Dendritic cell treated with granulocyte-macrophage colony-stimulating factor and Interleukin-4, amounts not matched to agents 40 ng/mL and 50 ng/mL, for 4 days (primary cell): ENCODE results near the gene EPHA7.

ENCODE experiments used
- H3K27ac Mint-ChIP-seq: one replicate; pipeline ENCODE4 v1.8.0; 2022; ENCODE audit warnings: mild to moderate bottlenecking, mixed read lengths
- H3K27me3 Mint-ChIP-seq: one replicate; pipeline ENCODE4 v1.8.0; 2022; ENCODE audit warnings: mild to moderate bottlenecking, mixed read lengths
- H3K36me3 Mint-ChIP-seq: one replicate; pipeline ENCODE4 v1.8.0; 2022; ENCODE audit warnings: low read depth, mixed read lengths
- H3K4me1 Mint-ChIP-seq: one replicate; pipeline ENCODE4 v1.8.0; 2022; ENCODE audit warnings: low read depth, mixed read lengths
- H3K4me3 Mint-ChIP-seq: one replicate; pipeline ENCODE4 v1.8.0; 2022; ENCODE audit warnings: mild to moderate bottlenecking, moderate library complexity, mixed read lengths
- H3K9me3 Mint-ChIP-seq: one replicate; pipeline ENCODE4 v1.8.0; 2022; ENCODE audit warnings: mixed read lengths
- intact Hi-C: fragments of 100-400 bp; cut with micrococcal nuclease; formaldehyde crosslinking; loops from one replicate; pipeline ENCODE4 v1.15.0; 2022

The EPHA7 gene

GRCh38 chr6:93369586-93370134, 49.7 kb downstream of the EPHA7 start:
- H3K4me3 Mint-ChIP-seq = no peak overlapping the region
- H3K27me3 Mint-ChIP-seq = no peaks in the 10 kb centered on the region
- intact Hi-C loops = no loop called here
- no peaks in the 10 kb centered on the region for H3K9me3 Mint-ChIP-seq
- H3K36me3 Mint-ChIP-seq = no peaks in the 10 kb centered on the region
- no peak overlapping the region for H3K27ac Mint-ChIP-seq
- H3K4me1 Mint-ChIP-seq = no peaks in the 10 kb centered on the region

DNA sequence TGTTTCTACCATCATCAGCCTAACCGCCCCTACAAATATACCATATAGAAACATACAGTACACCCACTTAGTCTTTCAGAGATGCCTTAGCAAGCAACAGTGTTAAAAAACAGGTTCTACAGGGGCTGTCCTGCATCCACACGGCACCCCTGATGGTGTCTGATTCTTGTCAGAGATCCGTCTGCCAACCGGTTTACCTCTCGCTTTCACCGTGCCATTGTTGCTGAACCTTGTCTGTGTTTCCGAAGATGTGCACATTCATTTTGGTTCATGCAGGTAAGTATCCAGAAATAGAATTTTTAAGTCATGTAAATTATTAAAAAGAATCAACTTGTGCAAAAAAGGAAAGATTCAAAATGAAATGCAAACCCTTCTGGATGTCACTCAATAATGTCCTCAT, 52.9 kb downstream of the EPHA7 start:
- H3K27ac Mint-ChIP-seq = no peak overlapping the region
- H3K4me1 Mint-ChIP-seq = no peaks in the 10 kb centered on the region
- intact Hi-C loops = no loop called here
- no peaks in the 10 kb centered on the region for H3K9me3 Mint-ChIP-seq
- H3K27me3 Mint-ChIP-seq = no peaks in the 10 kb centered on the region
- H3K36me3 Mint-ChIP-seq = no peaks in the 10 kb centered on the region
- no peak overlapping the region for H3K4me3 Mint-ChIP-seq

DNA sequence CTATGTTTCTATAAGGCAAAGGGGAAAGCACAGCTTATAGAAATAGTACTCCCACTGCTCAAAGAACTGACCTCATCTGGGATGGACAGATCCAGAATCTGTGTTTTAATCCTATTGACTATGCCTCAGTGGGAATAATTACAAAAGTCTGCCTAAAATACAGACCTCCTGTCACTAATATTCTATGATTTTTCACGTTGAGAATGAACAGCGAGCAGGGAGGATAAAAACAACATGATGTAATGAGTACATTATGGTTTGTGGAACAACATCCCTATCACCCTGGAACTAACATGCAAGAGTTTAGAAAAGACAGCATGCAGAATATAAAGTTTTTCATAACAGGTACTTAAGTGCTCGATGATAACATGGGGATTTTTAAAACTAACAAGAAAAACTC, 53.9 kb downstream of the EPHA7 start:
- intact Hi-C loops = no loop called here
- no peaks in the 10 kb centered on the region for H3K9me3 Mint-ChIP-seq
- no peak overlapping the region for H3K4me3 Mint-ChIP-seq
- no peaks in the 10 kb centered on the region for H3K27me3 Mint-ChIP-seq
- no peak overlapping the region for H3K27ac Mint-ChIP-seq
- no peaks in the 10 kb centered on the region for H3K36me3 Mint-ChIP-seq
- H3K4me1 Mint-ChIP-seq = no peaks in the 10 kb centered on the region

DNA sequence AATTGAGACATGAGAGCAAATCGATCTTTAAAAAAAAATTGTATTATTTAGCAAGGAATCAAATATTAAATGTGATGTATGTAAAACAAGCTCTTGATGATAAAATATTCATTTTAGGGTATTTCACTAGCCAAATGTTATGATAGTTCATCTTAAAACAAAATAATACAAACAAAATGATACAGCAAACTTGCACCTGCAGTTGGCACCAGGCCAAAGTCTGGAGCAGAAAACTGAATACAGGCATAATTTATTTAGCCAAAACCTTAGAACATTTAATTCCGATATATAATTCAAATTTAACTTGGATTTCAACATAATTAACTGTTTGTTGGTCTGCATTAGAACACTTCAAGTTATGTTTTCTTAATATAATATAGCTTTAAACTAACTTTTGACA, 60.9 kb downstream of the EPHA7 start:
- intact Hi-C loops = no loop called here

GRCh38 chr6:93352604-93353003, 66.8 kb downstream of the EPHA7 start:
- H3K27me3 Mint-ChIP-seq = no peaks in the 10 kb centered on the region
- H3K9me3 Mint-ChIP-seq = no peaks in the 10 kb centered on the region
- H3K36me3 Mint-ChIP-seq = no peaks in the 10 kb centered on the region
- intact Hi-C loops = no loop called here
- H3K4me3 Mint-ChIP-seq = no peak overlapping the region
- H3K4me1 Mint-ChIP-seq = no peaks in the 10 kb centered on the region
- H3K27ac Mint-ChIP-seq = no peak overlapping the region

More for the DNA sequence above, 60.9 kb downstream of the EPHA7 start:
- H3K36me3 Mint-ChIP-seq = no peaks in the 10 kb centered on the region
- H3K9me3 Mint-ChIP-seq = no peaks in the 10 kb centered on the region
- H3K4me3 Mint-ChIP-seq = no peak overlapping the region
- H3K4me1 Mint-ChIP-seq = no peaks in the 10 kb centered on the region
- no peak overlapping the region for H3K27ac Mint-ChIP-seq
- H3K27me3 Mint-ChIP-seq = no peaks in the 10 kb centered on the region

DNA sequence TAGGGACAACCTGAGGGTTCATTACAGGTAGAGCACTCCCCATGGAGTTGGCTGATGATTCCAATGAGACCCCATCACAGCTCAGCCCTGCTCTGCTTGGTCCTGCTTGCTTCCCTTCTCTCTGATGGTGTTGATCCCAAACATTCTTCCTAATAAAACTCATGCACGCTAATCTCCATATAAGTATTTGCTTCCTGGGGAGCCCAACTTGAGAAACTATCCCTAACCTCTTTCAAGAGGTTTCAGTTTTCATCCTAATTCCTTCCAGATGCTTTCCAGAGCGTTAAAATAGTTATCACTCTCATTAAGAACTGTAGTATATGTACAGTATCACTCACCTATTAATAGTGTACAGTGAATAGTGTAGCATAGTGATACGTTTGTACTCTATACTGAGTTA, 68.1 kb downstream of the EPHA7 start:
- H3K4me3 Mint-ChIP-seq = no peak overlapping the region
- intact Hi-C loops = no loop called here
- no peak overlapping the region for H3K27ac Mint-ChIP-seq
- no peaks in the 10 kb centered on the region for H3K4me1 Mint-ChIP-seq
- H3K27me3 Mint-ChIP-seq = no peaks in the 10 kb centered on the region
- H3K36me3 Mint-ChIP-seq = no peaks in the 10 kb centered on the region
- H3K9me3 Mint-ChIP-seq = no peaks in the 10 kb centered on the region

- intact Hi-C loops = no loop called here
- Mint-ChIP-seq H3K9me3 (no peaks in the 10 kb centered on the region), H3K27ac (no peak overlapping the region), H3K27me3 (no peaks in the 10 kb centered on the region), H3K4me1 (no peaks in the 10 kb centered on the region), H3K4me3 (no peak overlapping the region), H3K36me3 (no peaks in the 10 kb centered on the region)
Observed at GRCh38 chr6:93350774-93351173, 68.6 kb downstream of the EPHA7 start.

DNA sequence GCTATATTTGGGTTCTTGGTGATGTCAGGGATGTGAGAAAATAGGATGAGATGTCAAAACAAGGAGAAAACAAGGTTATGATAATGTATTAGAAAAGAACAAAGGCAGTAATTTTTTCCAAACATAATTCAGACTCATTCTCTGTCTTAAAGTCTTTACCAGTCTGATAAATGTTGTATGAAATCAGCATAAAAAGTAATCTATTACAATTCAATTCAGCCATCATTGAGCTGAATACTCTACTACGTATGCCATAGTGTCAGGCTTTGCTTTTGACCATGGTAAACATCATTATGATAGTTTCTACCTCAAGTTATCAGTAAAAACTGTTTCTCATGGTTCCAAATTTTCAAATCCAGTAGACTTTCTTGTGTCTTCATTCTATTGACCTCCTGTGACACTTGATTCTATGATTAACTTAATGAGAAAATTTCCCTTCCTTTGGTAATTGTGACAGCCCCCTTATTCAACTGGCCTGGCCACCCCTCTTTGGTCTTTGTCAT, 75.0 kb downstream of the EPHA7 start:
- Mint-ChIP-seq H3K27me3 (no peaks in the 10 kb centered on the region), H3K4me1 (no peaks in the 10 kb centered on the region), H3K27ac (no peak overlapping the region), H3K9me3 (no peaks in the 10 kb centered on the region), H3K36me3 (no peaks in the 10 kb centered on the region), H3K4me3 (no peak overlapping the region)
- intact Hi-C loops = no loop called here

- intact Hi-C loops = no loop called here
- H3K36me3 Mint-ChIP-seq = no peaks in the 10 kb centered on the region
- H3K4me1 Mint-ChIP-seq = no peaks in the 10 kb centered on the region
Observed at GRCh38 chr6:93343476-93343875, 75.9 kb downstream of the EPHA7 start.

DNA sequence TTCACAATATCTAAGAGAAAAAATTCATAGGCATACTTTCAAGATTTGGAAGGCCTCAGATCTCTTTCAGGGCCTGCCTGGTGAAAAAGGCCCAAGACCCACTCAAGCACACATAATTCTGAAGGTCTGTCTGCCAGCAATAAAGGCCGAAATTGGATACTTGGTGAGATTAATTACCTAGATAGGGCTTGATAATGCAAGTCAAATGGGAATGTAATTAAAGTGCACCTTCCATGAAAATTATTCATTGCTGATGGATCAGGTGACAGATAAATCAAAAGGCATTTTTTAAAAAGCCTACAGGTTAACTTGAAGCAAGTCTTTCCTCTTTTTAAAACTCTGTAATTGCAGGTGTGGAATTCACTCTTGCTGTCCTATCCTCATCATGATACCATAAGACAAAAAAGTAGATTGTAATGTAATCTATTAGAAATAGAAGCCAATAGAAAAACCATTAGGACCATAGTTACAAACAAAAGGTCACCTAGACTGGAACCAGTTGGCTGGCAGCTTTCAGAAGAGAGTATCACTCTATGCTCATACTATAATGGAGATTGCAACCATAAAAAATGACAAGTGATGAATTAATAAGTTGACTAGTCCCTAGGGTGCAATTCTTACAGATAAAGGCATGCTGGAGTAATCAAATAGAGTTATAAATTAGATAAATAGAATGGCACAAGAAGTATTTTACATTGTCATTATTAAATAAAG, 77.3 kb downstream of the EPHA7 start:
- intact Hi-C loops = no loop called here
- no peaks in the 10 kb centered on the region for H3K27me3 Mint-ChIP-seq
- H3K4me3 Mint-ChIP-seq = no peak overlapping the region
- H3K9me3 Mint-ChIP-seq = no peaks in the 10 kb centered on the region
- no peaks in the 10 kb centered on the region for H3K4me1 Mint-ChIP-seq
- no peaks in the 10 kb centered on the region for H3K36me3 Mint-ChIP-seq
- H3K27ac Mint-ChIP-seq = no peak overlapping the region

More at GRCh38 chr6:93343476-93343875, 75.9 kb downstream of the EPHA7 start:
- Mint-ChIP-seq H3K4me3 (no peak overlapping the region), H3K27me3 (no peaks in the 10 kb centered on the region), H3K27ac (no peak overlapping the region), H3K9me3 (no peaks in the 10 kb centered on the region)

DNA sequence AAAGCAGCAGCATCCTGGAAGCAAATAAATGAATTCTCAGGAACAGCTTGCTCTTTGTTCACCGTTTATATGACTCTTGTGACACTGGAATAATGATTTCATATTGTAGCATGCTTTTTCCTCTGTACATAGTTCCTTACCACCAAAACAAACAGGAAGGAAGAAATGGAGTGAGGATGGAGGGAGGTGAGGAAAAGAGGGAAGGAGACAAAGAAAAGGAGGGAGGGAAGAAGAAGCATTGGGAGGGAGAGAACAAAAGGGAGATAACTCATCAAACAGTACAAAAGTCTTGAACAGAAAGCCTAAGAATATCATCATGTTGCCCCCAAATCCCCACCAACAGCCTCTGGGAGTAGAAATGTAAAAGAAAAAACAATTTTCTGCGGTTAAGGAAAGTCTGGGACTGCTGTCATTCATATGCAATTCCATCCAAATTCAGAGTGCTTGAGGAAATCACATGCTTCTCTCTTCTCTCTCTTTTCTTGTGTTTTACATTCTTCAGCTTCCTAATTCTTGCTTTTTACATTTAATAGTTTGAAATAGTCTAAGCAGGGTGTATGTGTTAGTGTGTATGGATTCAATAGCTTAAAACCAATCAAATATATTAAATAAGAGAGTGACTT, 81.5 kb downstream of the EPHA7 start:
- H3K27me3 Mint-ChIP-seq = no peaks in the 10 kb centered on the region
- H3K4me1 Mint-ChIP-seq = no peaks in the 10 kb centered on the region
- H3K4me3 Mint-ChIP-seq = no peak overlapping the region
- no peaks in the 10 kb centered on the region for H3K36me3 Mint-ChIP-seq
- no peak overlapping the region for H3K27ac Mint-ChIP-seq
- H3K9me3 Mint-ChIP-seq = no peaks in the 10 kb centered on the region
- intact Hi-C loops = no loop called here

DNA sequence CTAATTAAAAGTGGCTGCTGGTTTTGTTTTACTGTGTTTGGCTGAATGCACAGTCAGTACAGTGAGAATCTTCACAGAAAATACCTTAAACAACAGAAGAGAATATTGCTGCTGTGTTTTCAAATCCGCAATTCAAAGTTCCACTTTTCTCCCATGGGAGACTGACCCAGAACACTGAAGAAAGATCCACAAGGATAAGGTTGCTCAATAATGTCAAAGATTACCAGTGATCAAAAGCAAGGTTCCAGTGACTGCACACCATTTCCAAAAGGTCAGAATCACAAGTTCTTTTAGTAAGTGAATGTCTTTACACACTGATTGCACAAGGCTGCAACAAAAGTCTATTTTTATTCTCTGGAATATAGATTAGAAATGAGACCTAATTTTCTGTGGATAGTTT, 82.3 kb downstream of the EPHA7 start:
- no peaks in the 10 kb centered on the region for H3K4me1 Mint-ChIP-seq
- no peak overlapping the region for H3K27ac Mint-ChIP-seq
- H3K36me3 Mint-ChIP-seq = no peaks in the 10 kb centered on the region
- no peak overlapping the region for H3K4me3 Mint-ChIP-seq
- H3K27me3 Mint-ChIP-seq = no peaks in the 10 kb centered on the region
- intact Hi-C loops = no loop called here
- H3K9me3 Mint-ChIP-seq = no peaks in the 10 kb centered on the region

GRCh38 chr6:93329301-93330000, 89.9 kb downstream of the EPHA7 start:
- Mint-ChIP-seq H3K4me3 (no peak overlapping the region), H3K27me3 (no peaks in the 10 kb centered on the region), H3K27ac (no peak overlapping the region), H3K4me1 (no peaks in the 10 kb centered on the region), H3K36me3 (no peaks in the 10 kb centered on the region), H3K9me3 (no peaks in the 10 kb centered on the region)
- intact Hi-C loops = no loop called here

DNA sequence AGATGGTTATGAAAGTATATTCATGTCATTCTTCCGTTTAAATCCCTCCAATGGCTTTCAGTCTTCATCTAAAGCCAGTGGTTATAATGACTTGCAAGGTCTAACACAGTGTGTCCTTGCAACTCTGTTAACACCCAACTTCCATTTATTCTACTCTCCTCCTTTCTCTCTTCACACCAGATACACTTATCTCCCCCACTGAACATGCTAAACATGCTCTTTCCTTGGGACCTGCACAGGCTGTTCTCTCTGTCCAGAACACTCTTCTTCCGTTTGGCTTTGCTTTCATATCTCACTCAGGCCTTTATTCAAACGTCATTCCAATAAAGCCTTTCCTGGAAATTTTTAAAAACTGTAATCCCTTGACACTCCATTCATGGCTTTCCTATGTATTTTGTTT, 91.5 kb downstream of the EPHA7 start:
- H3K27ac Mint-ChIP-seq = no peak overlapping the region
- H3K4me3 Mint-ChIP-seq = no peak overlapping the region
- H3K36me3 Mint-ChIP-seq = no peaks in the 10 kb centered on the region
- H3K27me3 Mint-ChIP-seq = no peaks in the 10 kb centered on the region
- intact Hi-C loops = no loop called here
- no peaks in the 10 kb centered on the region for H3K9me3 Mint-ChIP-seq
- no peaks in the 10 kb centered on the region for H3K4me1 Mint-ChIP-seq
